ENCODE measurements around the gene GP1BB.
"Not testable (repeated sequence)": the region's sequence is repeated elsewhere in the genome, so short reads cannot be mapped to it uniquely, and the experiment has no call there.

GP1BB gene

DNA sequence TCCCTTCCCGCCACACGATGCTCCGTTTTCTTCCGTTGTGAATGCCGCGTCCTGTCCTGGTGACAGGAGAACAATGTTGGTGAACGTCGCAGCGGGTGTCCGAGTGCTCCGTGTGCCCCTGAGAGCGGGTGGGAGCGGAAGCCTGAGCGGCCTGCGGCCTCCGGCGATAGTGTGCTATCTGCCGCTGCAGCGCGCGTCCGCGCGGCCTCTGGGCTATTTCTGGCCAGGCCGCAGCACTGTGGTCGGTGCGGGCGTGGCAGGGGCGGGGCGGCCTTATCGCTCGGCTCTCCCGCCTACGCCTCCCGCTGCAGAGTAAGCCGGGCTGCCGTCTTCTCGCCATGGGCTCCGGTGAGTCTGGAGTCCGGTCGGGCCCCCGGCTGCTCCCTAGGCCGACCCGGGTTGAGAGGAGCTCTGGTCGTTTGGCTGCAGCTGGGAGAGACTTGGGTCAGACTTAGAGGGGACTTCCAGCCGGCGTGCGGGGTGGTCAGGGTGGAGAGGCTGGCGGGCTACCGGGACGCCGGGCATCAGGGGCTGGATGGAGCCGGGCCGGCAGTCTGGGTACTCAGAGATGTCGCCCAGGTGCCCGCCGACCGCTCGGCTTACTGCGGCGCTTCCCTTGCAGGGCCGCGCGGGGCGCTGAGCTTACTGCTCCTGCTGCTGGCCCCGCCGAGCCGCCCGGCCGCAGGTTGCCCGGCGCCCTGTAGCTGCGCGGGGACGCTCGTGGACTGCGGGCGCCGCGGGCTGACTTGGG, at the start of gene GP1BB:
Gene GP1BB, plus strand, starts transcription at position 308 of the 751 bp plus-strand sequence. Its CDS starts 31 bp downstream, at position 339.
- DNase-seq: peak; percentile 27

GRCh38 chr22:19673660-19674059, 49.7 kb upstream of the GP1BB start:
- no peak for DNase-seq

- DNase-seq: no peak
Observed at GRCh38 chr22:19674129-19674928, 49.0 kb upstream of the GP1BB start.

DNA sequence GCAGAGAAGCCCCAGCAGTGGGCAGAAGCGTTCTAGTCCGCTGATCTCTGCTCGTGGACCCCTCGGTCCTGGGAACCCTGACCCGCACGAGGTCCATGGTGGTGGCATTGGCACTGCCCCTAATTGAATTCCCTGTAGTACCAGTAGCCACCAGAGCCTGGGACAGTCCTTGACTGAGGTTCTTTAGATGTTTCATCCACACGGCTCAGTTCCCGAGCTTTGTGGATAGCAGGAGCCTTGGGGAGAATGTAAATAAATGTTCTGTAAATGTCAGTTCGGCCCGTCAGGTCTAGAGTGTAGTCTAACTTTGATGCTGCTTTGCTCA, 48.4 kb upstream of the GP1BB start:
- DNase-seq: no peak

DNA sequence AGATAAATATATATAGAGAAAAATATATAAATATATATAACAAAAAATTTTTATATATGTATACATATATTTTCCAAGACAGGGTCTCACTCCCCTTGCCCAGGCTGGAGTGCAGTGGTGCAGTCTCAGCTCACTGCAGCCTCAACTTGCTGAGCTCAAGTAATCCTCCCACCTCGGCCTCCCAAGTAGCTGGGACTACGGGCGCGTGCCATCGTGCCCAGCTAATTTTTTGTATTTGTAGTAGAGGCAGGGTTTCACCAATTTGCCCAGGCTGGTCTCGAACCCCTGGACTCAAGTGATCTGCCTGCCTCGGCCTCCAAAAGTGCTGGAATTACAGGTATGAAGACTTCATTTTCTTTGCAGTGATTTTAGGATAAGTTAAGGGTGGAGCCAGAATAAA, 47.9 kb upstream of the GP1BB start:
- DNase-seq: no peak

DNA sequence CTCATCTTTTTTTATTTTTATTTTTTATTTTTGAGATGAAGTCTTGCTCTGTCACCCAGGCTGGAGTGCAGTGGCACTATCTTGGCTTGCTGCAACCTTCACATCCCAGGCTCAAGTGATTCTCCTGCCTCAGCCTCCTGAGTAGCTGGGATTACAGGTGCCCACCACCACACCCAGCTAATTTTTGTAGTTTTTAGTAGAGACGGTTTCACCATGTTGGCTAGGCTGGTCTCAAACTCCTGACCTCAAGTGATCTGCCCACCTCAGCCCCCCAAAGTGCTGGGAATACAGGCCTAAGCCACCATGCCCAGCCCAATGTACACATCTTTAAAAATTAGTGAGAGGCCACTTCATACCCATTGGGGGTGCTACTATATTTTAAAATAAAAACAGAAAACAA, 46.9 kb upstream of the GP1BB start:
- not testable (repeated sequence) for DNase-seq

- DNase-seq: no peak
Observed at GRCh38 chr22:19678949-19679521, 44.3 kb upstream of the GP1BB start.

DNA sequence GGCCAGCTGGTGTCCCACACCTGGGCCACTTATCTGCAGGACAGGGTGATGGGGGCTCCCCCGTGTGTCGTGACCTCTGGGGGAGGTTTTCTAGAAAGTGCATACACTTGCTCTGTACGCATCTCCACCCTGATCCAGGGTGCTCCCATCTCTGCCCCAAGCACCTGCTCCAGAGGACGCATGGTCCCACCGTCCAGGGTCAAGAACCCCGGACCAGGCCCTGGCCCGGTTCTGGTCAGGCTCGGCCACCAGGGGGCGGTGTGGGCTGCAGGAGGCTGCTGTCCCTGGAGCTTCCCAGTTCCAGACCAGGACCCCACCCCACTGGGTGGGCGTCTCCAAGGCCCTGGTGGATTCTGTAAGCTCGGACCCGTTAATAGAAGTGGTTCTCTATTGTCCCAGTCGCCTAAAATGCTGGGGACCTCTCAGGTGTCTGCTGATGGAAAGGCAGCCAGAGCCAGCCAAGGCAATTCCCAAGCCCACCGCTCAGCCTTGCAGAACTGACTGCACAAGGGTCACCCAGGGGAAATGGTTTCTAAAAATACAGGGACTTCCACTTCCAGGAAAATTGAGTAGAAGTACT, 43.7 kb upstream of the GP1BB start:
- DNase-seq: peak; percentile 53

- no peak for DNase-seq
Observed at GRCh38 chr22:19680287-19680881, 43.0 kb upstream of the GP1BB start.

- no peak for DNase-seq
Observed at GRCh38 chr22:19680911-19681862, 42.2 kb upstream of the GP1BB start.

GRCh38 chr22:19681863-19682245, 41.5 kb upstream of the GP1BB start:
- no peak for DNase-seq

DNA sequence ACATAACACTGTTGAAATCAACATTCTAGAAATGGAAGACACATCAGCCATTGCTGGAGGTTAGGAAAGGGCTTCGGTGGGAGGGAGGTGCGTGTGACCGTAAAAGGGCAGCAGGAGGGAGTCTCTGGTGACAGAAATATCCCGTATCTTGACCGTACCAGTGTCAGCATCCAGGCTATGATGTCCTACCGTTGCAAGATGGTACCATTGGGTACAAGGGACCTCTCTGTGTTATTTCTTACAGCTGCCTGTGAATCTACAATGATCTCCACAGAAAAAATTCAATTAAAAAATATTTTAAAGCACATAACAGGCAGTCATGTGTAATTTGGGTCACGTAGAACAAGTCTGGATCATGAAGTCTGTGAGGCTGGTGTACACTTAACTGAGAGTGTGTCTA, 36.4 kb upstream of the GP1BB start:
- DNase-seq: no peak

GRCh38 chr22:19687561-19688300, 35.6 kb upstream of the GP1BB start:
- no peak for DNase-seq

GRCh38 chr22:19688301-19689290, 34.7 kb upstream of the GP1BB start:
- DNase-seq: no peak

GRCh38 chr22:19689408-19689807, 33.9 kb upstream of the GP1BB start:
- no peak for DNase-seq

- DNase-seq: no peak
Observed at GRCh38 chr22:19691007-19691720, 32.2 kb upstream of the GP1BB start.

DNA sequence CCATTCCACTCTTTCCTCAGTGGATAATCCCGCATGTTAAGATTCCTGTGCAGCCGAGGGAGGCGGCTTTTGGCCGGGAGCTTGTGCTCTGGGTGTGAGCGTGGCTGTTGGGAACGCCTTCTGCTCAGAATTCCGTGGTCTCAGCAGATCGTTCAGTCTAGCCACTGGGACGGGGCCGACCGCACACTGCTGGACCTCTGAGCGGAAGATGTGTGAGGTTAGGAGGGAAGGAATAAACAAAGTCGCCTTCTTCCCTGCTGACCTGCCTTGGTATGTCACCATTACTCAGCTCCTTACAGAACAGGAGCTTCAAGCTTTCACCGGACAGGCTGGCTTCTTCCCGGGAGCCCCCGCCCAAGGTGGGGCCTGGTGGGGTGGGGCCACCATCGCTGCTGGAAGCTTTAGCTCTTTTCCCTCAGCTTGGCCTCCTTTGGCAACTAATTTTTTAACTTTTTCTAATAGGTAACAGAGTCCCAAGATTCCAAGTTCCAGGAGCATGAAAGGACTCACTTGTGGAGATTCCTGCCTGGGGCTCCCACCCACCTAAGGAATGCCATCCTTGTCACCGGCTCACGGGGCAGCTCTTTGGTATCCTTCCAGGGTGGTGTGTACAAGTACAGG, 31.5 kb upstream of the GP1BB start:
- DNase-seq: no peak

- DNase-seq: no peak
Observed at GRCh38 chr22:19693581-19693980, 29.8 kb upstream of the GP1BB start.
